ENCODE results near the gene TNKS2.
"Not testable (repeated sequence)": the region's sequence is repeated elsewhere in the genome, so short reads cannot be mapped to it uniquely, and the experiment has no call there.

Gene TNKS2

DNA sequence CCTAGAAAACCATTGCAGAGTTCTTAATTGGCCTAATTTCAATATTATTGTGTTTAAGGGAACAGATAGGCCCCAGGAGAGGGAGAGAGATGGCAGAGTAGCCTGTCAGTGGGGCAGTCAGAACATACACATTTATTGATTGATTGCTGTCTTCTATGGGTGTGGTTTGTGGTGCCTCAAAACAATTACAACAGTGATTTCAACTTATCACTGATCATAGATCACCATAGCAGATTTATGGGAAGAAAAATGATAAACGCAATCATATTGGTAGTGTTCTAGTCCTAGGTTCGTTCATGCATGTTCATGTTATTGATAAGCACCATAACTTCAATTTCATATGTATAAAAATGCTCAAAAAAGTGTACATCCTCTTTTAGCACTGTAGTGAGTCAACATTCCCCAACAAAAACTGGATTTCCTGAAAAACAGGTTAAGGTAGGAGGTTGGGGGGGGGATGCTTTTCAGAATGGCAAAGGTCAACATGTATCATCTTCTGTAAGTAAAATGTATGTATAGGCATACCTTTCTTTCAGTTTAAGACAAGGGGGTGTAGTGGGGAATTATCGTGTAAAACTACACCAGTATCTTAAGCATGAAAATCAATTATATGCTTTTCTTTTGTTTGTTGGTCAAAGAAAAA is 1.1 kb upstream of the TNKS2 start:
- no peak for DNase-seq

DNA sequence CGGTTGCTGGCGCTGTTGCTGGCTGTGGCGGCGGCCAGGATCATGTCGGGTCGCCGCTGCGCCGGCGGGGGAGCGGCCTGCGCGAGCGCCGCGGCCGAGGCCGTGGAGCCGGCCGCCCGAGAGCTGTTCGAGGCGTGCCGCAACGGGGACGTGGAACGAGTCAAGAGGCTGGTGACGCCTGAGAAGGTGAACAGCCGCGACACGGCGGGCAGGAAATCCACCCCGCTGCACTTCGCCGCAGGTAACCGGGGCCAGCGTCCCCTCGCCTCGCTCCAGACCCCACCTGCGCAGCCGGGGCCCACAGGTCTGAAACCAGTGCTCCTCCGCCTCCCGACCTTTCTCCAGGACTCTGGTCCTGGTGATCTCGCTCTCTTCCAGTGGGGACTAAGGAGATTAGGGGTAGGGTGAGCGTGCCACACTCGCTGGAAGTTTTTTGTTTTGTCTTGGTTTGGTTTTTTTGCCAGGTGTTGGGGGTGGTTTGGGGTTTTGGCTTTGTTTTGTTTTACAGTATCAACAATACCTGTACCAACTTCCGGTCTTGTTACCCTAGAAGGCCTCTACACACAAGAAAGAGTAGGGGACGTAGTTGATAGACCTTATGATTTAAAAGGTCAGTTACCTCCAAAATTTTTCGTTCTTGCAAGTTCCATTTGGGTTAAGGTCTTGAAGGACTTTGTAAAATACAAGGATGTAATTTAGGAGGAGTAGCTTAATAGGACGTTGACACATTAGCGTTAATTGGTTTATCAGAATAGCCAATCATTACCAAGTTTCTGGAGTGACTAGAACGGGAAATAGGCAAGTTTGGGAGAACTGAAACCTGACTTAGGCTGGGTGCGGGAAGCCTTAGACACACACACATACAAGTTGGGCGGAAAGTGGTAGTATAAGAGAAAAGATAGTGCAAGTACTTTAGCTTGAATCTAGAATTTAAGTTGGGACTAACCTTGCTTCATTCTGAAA is 704 bp downstream of the TNKS2 start:
- peak; percentile 57 to 61 for DNase-seq

DNA sequence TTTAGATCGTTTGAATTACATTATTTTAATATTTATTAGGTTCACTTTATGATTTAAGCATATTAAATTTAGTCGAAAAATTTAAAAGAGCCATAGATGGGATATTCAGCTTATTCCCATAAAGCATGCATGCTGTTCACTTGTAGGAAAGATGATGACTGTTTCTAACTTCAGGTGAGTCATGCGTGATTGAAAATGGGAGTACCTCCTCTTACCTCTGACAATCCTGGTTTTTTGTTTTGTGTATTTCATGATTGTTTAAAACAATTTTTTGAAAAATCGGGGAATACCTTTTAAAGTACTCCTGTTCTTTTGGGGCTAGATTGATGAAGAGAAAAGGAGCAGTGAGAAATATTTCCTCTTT is 1.4 kb downstream of the TNKS2 start:
- no peak for DNase-seq

DNA sequence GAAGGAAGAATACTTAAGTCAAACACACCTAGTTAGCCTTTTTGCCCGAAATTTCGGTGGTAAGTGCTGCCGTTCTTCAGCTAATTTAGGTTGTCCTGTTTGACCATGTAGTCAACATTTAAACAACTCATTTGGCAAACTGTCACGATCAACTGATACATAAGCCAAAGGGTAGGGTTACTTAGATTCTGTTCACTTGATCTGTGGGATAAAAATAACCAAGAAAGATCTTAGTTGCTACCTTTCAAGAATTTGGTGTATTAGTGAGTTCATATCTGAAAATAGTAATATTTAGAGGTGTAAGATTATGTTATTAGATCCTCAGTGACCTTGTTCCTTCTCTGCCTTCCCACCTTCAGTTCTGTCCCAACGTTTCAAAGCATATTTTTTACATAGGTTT is 2.0 kb downstream of the TNKS2 start:
- DNase-seq, result no peak

- no peak for DNase-seq
These were observed 2.5 kb downstream of the TNKS2 start for GRCh38 chr10:91800756-91801155.

- DNase-seq, result no peak
These were observed 5.3 kb downstream of the TNKS2 start for GRCh38 chr10:91803386-91804125.

DNA sequence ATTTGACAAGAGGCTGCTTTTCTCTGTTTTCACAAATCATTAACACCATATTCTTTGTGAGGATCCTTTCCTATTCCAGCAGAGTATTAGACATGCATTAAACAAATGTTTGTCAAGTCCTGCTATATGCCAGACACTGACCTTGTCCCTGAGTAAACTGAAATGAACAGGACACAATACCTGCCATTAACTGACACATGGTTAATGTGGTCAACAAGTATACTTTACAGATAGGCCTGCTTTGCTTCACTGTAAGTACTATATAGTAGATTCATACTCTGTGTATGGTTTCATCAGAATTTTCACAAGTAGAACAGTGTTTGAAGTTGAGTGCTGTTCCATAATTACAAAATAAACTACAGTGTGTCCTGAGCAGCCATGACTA is 5.9 kb downstream of the TNKS2 start:
- no peak for DNase-seq

GRCh38 chr10:91805110-91805838 is 7.0 kb downstream of the TNKS2 start:
- no peak for DNase-seq

DNA sequence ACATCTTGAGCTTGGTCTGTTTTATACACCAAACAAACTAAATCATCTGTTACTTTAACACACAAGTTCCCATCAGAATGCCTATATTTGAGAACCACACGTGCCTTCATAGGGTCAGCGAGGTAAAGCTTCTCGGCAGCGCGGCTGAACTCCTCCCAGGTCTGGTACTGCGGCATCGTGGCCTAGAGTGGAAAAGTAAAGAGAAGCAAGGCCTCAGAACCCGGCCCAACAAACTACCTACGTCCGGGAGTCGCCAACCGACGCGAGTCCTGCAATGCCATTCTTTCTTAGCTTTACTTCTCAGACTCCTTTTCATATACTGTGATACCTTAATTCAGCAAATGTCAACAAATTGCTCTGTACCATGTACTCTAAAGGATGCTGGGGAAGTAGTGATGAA is 9.0 kb downstream of the TNKS2 start:
- DNase-seq, result not testable (repeated sequence)

GRCh38 chr10:91813251-91813650 is 15.0 kb downstream of the TNKS2 start:
- no peak for DNase-seq

GRCh38 chr10:91816981-91817380 is 18.8 kb downstream of the TNKS2 start:
- no peak for DNase-seq

DNA sequence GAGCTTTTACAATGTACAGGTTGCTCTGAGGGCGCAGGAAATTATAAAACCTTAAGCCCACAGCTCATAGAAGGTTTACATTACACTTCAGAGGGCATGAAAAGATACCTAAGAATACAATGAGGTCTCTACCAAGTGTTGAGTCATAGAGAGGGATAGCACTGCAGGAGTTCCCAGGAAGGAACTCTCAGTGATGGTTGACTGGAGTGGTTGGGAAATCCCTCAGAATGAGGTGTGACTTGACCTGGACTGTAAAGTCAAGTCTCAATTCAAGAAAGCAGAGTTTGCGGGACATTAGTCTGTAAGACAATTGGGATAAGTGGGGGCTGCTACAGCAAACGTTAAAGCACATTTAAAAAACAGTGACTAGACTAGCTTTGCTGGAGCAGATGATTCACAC is 21.9 kb downstream of the TNKS2 start:
- no peak for DNase-seq

GRCh38 chr10:91824076-91824475 is 25.9 kb downstream of the TNKS2 start:
- no peak for DNase-seq

- DNase-seq, result no peak
These were observed 31.0 kb downstream of the TNKS2 start for GRCh38 chr10:91829268-91829667.

- no peak for DNase-seq
These were observed 40.0 kb downstream of the TNKS2 start for GRCh38 chr10:91838199-91838598.

DNA sequence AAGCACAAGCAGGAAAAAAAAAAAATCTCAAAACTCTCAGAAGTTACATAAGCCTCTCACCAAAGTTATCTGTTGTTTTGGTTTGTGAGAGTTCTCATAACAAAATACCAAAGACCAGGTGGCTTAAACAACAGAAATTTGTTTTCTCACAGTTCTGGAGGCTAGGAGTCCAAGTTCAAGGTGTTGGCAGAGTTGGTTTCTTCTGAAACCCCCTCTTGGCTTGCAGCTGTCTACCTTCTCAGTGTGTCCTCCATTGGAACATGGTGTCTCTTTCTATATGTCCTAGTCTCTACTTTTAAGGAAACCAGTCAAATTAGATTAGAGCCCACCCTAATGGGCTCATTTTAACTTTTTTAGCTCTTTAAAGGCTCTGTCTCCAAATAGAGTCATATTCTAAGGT is 44.9 kb downstream of the TNKS2 start:
- no peak for DNase-seq

- DNase-seq, result no peak
These were observed 58.4 kb downstream of the TNKS2 start for GRCh38 chr10:91856637-91857036.

- DNase-seq, result no peak
These were observed 62.7 kb downstream of the TNKS2 start for GRCh38 chr10:91860885-91861284.

- DNase-seq, result no peak
These were observed 65.9 kb downstream of the TNKS2 start for GRCh38 chr10:91864099-91864498.

DNA sequence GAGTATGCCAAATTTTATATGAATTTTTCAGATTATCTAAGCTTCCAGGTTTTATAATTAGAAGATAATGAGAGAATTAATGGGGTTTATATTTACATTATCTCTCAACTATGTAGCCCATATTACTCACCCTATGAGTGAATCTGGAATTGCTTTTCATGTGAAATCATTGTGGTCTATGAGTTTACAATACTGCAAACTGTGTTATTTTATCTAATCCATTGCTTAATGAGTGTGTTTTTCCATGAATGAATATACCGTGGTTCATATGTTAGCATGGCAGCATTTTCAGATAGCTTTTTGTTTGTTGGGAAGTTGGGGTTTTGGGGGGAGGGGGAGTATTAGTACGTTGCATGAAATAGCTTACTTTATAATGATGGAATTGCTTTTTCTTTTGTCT is 66.5 kb downstream of the TNKS2 start:
- DNase-seq, result no peak

- no peak for DNase-seq
These were observed 67.4 kb downstream of the TNKS2 start for GRCh38 chr10:91865562-91866081.

DNA sequence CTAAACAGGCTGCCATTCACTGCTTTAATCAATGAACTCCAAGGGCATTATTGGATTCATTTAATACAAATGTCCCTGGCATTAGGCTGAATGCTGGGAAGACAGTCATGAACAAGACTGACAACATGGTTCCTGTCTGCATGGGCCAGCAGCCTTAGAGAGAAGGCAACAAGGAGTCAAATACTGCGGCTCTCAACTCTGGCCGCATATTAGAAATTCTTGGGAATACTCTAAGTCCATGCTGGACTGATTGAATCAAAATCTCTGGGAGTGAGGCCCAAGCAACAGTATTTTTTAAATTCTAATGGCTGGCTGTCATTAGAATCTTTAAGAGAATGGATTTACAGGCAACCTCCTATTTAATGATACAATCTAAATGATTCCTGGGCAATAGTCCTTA is 76.9 kb downstream of the TNKS2 start:
- no peak for DNase-seq

GRCh38 chr10:91875779-91876178 is 77.6 kb downstream of the TNKS2 start:
- DNase-seq, result no peak
